Measurements from ENCODE around the gene GALNT13. TPM values are rescaled to one million over a fixed set of nuclear protein-coding genes. Genes with fewer than 3 reads are reported as not detected.

GALNT13 gene
- total RNA-seq, 2 experiments from 2014 or later, result not detected

- Mint-ChIP-seq H3K27ac (no peak overlapping the region), H3K36me3 (no peaks in the 10 kb centered on the region), H3K27me3 (no peaks in the 10 kb centered on the region), H3K9me3 (ENCODE audit: low read depth) (peaks cover 5% of the 10 kb centered on the region), H3K4me1 (no peaks in the 10 kb centered on the region), H3K4me3 (no peak overlapping the region)
- ATAC-seq (no peak), DNase-seq (no peak)
- CTCF ChIA-PET, result no interaction called here
Measured at GRCh38 chr2:154231021-154231420, 359.3 kb downstream of the GALNT13 start.

DNA sequence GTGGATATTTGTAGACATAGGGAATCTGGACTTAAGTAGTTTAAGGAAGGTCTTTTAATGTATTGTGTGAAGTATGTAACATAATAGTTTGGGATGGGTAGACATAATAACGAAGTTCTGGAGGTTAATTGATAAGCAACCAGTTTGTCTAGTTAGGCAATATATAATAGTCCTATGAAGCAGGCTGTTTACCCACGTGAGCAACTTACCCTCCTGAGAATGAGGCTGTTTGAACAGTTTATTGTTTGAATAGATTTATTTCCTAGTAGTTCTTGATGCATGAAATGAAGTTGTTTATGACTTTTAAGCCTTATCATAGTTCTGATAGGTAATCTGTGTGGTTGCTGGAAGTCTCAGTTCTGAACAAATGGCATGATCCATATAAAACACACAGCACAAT is 361.5 kb downstream of the GALNT13 start:
- no peak for DNase-seq
- CTCF ChIA-PET, result no interaction called here
- Mint-ChIP-seq H3K36me3 (no peaks in the 10 kb centered on the region), H3K27me3 (no peaks in the 10 kb centered on the region), H3K9me3 (ENCODE audit: low read depth) (peaks cover 2% of the 10 kb centered on the region), H3K27ac (no peak overlapping the region), H3K4me1 (no peaks in the 10 kb centered on the region), H3K4me3 (no peak overlapping the region)
- ATAC-seq, result no peak

DNA sequence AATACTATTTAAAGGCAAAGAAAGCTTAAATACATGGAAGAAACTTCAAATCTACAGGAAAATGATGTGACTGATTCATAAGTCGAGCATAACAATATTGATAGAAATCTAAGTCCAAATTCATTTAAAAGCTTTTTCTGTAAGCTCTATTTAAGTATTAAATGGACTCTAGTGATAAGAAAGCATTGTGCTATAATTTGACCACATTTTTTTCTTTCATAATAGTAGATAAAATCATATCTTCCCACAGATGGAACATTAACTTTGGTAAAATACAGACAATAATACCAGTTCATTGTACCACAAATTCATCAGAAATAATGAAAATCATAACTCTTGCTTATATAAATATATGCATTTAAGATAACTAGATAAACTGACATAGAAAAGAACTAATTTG is 366.5 kb downstream of the GALNT13 start:
- DNase-seq, result no peak
- Mint-ChIP-seq H3K4me1 (no peaks in the 10 kb centered on the region), H3K4me3 (no peak overlapping the region), H3K9me3 (ENCODE audit: low read depth) (peaks cover 8% of the 10 kb centered on the region), H3K36me3 (no peaks in the 10 kb centered on the region), H3K27ac (no peak overlapping the region), H3K27me3 (no peaks in the 10 kb centered on the region)
- no peak for ATAC-seq
- CTCF ChIA-PET, result no interaction called here

DNA sequence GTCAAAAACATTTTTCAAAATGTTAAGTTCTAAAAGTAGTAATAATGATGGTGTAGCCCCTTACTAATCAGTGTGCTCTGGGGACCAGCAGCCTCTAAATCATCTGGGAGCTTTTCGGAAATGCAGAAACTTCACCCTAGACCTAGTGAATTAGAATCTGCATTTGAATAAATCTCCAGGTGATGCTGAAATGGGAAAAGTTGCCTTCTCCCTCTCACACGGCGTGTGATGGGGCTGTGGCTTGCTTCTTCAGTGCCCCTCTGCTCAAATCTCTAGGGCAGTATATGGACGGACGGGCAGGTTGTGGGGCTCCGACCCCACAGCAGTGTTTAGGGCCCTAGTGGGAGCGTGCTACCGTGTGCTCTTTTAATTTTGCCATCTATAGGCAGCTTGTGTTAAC is 368.6 kb downstream of the GALNT13 start:
- Mint-ChIP-seq H3K27ac (no peak overlapping the region), H3K27me3 (no peaks in the 10 kb centered on the region), H3K4me3 (no peak overlapping the region), H3K9me3 (ENCODE audit: low read depth) (peaks cover 8% of the 10 kb centered on the region), H3K36me3 (no peaks in the 10 kb centered on the region), H3K4me1 (no peaks in the 10 kb centered on the region)
- no peak for DNase-seq
- ATAC-seq, result no peak
- CTCF ChIA-PET, result no interaction called here

DNA sequence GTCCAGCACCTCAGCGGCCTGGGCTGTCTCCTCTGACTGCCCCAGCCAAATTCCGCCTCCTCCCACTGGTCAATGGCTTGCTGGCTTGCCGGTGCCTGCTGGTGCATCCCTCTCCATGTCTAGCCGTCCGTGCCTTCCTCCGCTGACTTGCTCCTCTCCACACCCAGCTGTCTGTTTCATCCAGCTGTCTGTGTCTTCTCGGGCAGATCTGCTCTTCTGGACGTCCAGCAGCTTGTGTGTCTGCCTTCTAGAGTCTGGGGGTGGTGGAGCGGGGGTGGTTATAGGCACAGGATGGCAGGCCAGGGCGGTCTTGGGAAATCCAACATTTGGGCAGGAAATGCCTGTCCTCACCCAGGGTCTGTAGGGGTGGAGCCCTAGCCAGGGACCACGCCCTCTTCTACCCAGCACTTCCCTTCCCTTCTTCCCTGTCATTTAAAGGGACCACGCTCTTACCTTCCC is 369.2 kb downstream of the GALNT13 start:
- DNase-seq (no peak), ATAC-seq (no peak)
- Mint-ChIP-seq H3K9me3 (ENCODE audit: low read depth) (peaks cover 9% of the 10 kb centered on the region), H3K27ac (no peak overlapping the region), H3K4me3 (no peak overlapping the region), H3K4me1 (no peaks in the 10 kb centered on the region), H3K27me3 (no peaks in the 10 kb centered on the region), H3K36me3 (no peaks in the 10 kb centered on the region)
- CTCF ChIA-PET, result no interaction called here

GRCh38 chr2:154242687-154243086 is 371.0 kb downstream of the GALNT13 start:
- Mint-ChIP-seq H3K9me3 (ENCODE audit: low read depth) (peaks cover 9% of the 10 kb centered on the region), H3K36me3 (no peaks in the 10 kb centered on the region), H3K27ac (no peak overlapping the region), H3K27me3 (no peaks in the 10 kb centered on the region), H3K4me1 (no peaks in the 10 kb centered on the region), H3K4me3 (no peak overlapping the region)
- CTCF ChIA-PET, result no interaction called here
- no peak for DNase-seq
- no peak for ATAC-seq

GRCh38 chr2:154243685-154244084 is 372.0 kb downstream of the GALNT13 start:
- CTCF ChIA-PET, result no interaction called here
- ATAC-seq, result no peak
- H3K36me3 Mint-ChIP-seq, result no peaks in the 10 kb centered on the region
- H3K27me3 Mint-ChIP-seq, result no peaks in the 10 kb centered on the region
- H3K4me3 Mint-ChIP-seq, result no peak overlapping the region
- H3K9me3 Mint-ChIP-seq (ENCODE audit: low read depth), result peaks cover 9% of the 10 kb centered on the region
- H3K4me1 Mint-ChIP-seq, result no peaks in the 10 kb centered on the region
- H3K27ac Mint-ChIP-seq, result no peak overlapping the region
- DNase-seq, result no peak

DNA sequence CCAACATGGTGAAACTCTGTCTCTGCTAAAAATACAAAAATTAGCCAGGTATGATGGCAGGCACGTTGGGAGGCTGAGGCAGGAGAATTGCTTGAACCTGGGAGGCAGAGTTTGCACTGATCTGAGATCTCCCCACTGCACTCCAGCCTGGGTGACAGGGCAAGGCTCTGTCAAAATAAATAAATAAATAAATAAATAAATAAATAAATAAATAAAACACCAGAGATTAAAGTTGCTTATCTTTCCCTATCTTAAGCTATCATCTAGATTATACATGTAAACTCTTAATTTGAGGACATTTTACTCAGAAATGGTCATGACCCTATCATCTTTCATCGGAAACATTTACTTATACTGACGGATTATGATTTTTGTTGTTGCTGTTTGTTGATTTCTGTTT is 373.2 kb downstream of the GALNT13 start:
- Mint-ChIP-seq H3K27ac (no peak overlapping the region), H3K27me3 (no peaks in the 10 kb centered on the region), H3K36me3 (no peaks in the 10 kb centered on the region), H3K9me3 (ENCODE audit: low read depth) (peaks cover 9% of the 10 kb centered on the region), H3K4me3 (no peak overlapping the region), H3K4me1 (no peaks in the 10 kb centered on the region)
- ATAC-seq (no peak), DNase-seq (no peak)
- CTCF ChIA-PET, result no interaction called here

GRCh38 chr2:154247503-154247902 is 375.8 kb downstream of the GALNT13 start:
- H3K4me3 Mint-ChIP-seq, result no peak overlapping the region
- no peaks in the 10 kb centered on the region for H3K27me3 Mint-ChIP-seq
- H3K4me1 Mint-ChIP-seq, result no peaks in the 10 kb centered on the region
- no peak for ATAC-seq
- H3K9me3 Mint-ChIP-seq (ENCODE audit: low read depth), result peaks cover 4% of the 10 kb centered on the region
- no peaks in the 10 kb centered on the region for H3K36me3 Mint-ChIP-seq
- CTCF ChIA-PET, result no interaction called here
- no peak for DNase-seq
- H3K27ac Mint-ChIP-seq, result no peak overlapping the region

DNA sequence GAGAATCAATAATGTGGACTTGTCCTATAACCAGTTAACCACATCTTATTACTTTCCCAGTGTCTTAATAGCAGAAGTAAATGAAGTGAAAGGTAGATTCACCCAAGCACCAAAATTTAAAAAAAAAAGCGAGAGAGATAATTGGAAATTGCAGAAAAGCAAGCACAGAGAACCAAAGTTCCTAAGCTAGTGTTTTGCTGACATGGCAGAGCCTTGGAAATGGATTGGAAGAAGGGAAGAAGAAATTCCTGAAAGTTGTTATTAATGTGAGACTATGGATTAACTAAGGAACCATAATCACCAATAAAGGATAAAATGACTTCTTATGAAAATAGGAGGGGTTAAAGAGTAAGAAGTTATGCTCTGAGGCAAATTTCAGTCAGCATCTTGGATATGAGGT is 384.4 kb downstream of the GALNT13 start:
- H3K4me1 Mint-ChIP-seq, result no peaks in the 10 kb centered on the region
- no peak overlapping the region for H3K4me3 Mint-ChIP-seq
- peaks cover 3% of the 10 kb centered on the region for H3K9me3 Mint-ChIP-seq (ENCODE audit: low read depth)
- ATAC-seq (no peak), DNase-seq (no peak)
- no peaks in the 10 kb centered on the region for H3K36me3 Mint-ChIP-seq
- no peak overlapping the region for H3K27ac Mint-ChIP-seq
- H3K27me3 Mint-ChIP-seq, result no peaks in the 10 kb centered on the region
- CTCF ChIA-PET, result no interaction called here

DNA sequence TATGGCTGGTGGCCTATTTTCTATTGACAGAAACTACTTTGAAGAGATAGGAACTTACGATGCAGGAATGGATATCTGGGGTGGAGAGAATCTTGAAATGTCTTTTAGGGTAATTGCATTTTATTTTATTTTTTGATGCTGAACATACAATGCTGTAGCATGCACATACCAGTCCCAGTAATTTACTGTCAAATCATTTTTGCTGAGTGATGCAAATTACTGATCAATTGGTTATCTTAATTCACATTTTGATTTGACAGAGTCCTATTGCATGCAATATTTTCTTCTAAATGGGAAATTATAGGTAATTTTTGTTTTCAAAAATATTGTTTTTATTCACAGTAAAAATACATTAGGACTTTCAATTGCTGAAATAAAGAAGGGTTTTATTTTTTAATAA is 387.3 kb downstream of the GALNT13 start:
- CTCF ChIA-PET, result no interaction called here
- Mint-ChIP-seq H3K36me3 (no peaks in the 10 kb centered on the region), H3K27ac (no peak overlapping the region), H3K4me1 (no peaks in the 10 kb centered on the region), H3K4me3 (no peak overlapping the region), H3K9me3 (ENCODE audit: low read depth) (peaks cover 5% of the 10 kb centered on the region), H3K27me3 (no peaks in the 10 kb centered on the region)
- no peak for DNase-seq
- ATAC-seq, result no peak

DNA sequence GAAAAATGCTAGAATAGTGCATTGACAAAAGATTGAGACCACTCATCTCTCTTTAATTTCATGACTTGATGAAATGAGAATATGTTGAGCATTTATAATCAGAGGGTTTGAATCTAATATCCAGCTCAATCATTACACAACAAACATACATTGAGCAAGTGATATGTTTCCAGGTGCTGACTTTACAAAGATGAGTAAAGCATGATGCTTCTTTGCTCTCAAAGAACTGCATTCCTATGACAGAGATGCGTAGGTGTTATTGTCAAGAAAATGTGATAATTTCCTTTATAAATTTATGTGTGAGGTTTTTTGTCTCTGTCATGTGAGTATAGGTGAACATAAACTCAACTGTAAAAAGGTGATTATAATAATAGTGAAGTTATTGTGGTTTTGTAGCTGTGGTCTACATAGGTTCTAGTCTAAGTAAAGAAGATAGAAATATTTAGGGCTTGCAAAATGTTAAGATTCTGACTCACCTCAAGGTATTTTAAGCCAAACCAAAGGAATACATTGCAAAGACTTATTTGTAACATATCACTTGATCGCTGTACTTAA is 389.8 kb downstream of the GALNT13 start:
- H3K36me3 Mint-ChIP-seq, result no peaks in the 10 kb centered on the region
- peaks cover 2% of the 10 kb centered on the region for H3K9me3 Mint-ChIP-seq (ENCODE audit: low read depth)
- DNase-seq (no peak), ATAC-seq (no peak)
- H3K4me3 Mint-ChIP-seq, result no peak overlapping the region
- H3K27ac Mint-ChIP-seq, result no peak overlapping the region
- CTCF ChIA-PET, result no interaction called here
- H3K27me3 Mint-ChIP-seq, result no peaks in the 10 kb centered on the region
- no peaks in the 10 kb centered on the region for H3K4me1 Mint-ChIP-seq

- Mint-ChIP-seq H3K27ac (no peak overlapping the region), H3K27me3 (no peaks in the 10 kb centered on the region), H3K4me3 (no peak overlapping the region), H3K9me3 (ENCODE audit: low read depth) (peaks cover 2% of the 10 kb centered on the region), H3K36me3 (no peaks in the 10 kb centered on the region), H3K4me1 (no peaks in the 10 kb centered on the region)
- DNase-seq, result no peak
- no peak for ATAC-seq
- CTCF ChIA-PET, result no interaction called here
Measured at GRCh38 chr2:154263206-154263605, 391.5 kb downstream of the GALNT13 start.

- Mint-ChIP-seq H3K9me3 (ENCODE audit: low read depth) (peaks cover 2% of the 10 kb centered on the region), H3K4me3 (no peak overlapping the region), H3K36me3 (no peaks in the 10 kb centered on the region), H3K27ac (no peak overlapping the region), H3K27me3 (no peaks in the 10 kb centered on the region), H3K4me1 (no peaks in the 10 kb centered on the region)
- no peak for DNase-seq
- no peak for ATAC-seq
- CTCF ChIA-PET, result no interaction called here
Measured at GRCh38 chr2:154264024-154264423, 392.3 kb downstream of the GALNT13 start.

GRCh38 chr2:154267983-154268382 is 396.3 kb downstream of the GALNT13 start:
- Mint-ChIP-seq H3K4me3 (no peak overlapping the region), H3K36me3 (no peaks in the 10 kb centered on the region), H3K27ac (no peak overlapping the region), H3K27me3 (no peaks in the 10 kb centered on the region), H3K4me1 (no peaks in the 10 kb centered on the region), H3K9me3 (ENCODE audit: low read depth) (no peaks in the 10 kb centered on the region)
- ATAC-seq (no peak), DNase-seq (no peak)
- CTCF ChIA-PET, result no interaction called here
